H1 (cell line): ENCODE data around the gene EPN2. TPM values are rescaled to one million over a fixed set of nuclear protein-coding genes. Genes with fewer than 3 reads are reported as not detected.

Source experiments
- BACH1 ChIP-seq: IDR thresholded peaks from 2 replicates; pipeline ENCODE4 v1.6.1; 2012; ENCODE audit warnings: low read length, improper control_type of control experiment
- BCL11A ChIP-seq, 2 experiments: IDR thresholded peaks; one replicate each; pipeline ENCODE4 v1.6.1; 2011; ENCODE audit warnings: low read depth in 2 of 2, low read length in 2 of 2, mild to moderate bottlenecking in 2 of 2
- NRF1 ChIP-seq: IDR thresholded peaks from 2 replicates; pipeline ENCODE4 v1.6.1; 2011; ENCODE audit warnings: mild to moderate bottlenecking, low read depth, low read length, improper control_type of control experiment
- POLR2AphosphoS5 ChIP-seq: IDR thresholded peaks from 2 replicates; pipeline ENCODE4 v1.6.1; 2011; ENCODE audit warnings: low read depth, low read length
- POU5F1 ChIP-seq: IDR thresholded peaks from 2 replicates; pipeline ENCODE4 v1.6.1; 2011; ENCODE audit warnings: low read depth, mild to moderate bottlenecking, low read length, moderate library complexity
- RFX5 ChIP-seq: IDR thresholded peaks from 2 replicates; pipeline ENCODE4 v1.6.1; 2011; ENCODE audit warnings: low read depth, low read length, improper control_type of control experiment, borderline replicate concordance
- SIN3A ChIP-seq, 2 experiments: IDR thresholded peaks in 1 of 2; conservative IDR thresholded peaks in 1 of 2; 2 replicates each; pipeline ENCODE4 v1.6.1; 2011 to 2012; ENCODE audit warnings: low read length in 2 of 2, improper control_type of control experiment in 1 of 2, low read depth in 1 of 2, mild to moderate bottlenecking in 1 of 2
- SUZ12 ChIP-seq: fragments of 200-600 bp; sonication (generic); IDR thresholded peaks from 2 replicates; pipeline ENCODE4 v1.6.1; 2012; ENCODE audit warnings: mild to moderate bottlenecking, inconsistent platforms, low read length, moderate library complexity, mixed read lengths
- polyA plus RNA-seq, 7 experiments: library from polyadenylated mRNA; depleted of rRNA in 3 of 7; stranded (reverse) in 5 of 7; unstranded in 2 of 7; fragments of >200 nt in 5 of 7; fragments of 200-250 nt in 2 of 7; gene quantifications; 1 replicate in 5 of 7; 2 replicates in 1 of 7; 4 replicates in 1 of 7; pipeline versions ENCODE4 v1.2.1 to v1.2.3, GENCODE V29; 2011 to 2013; ENCODE audit warnings: missing spikeins in 2 of 7, mixed read lengths in 2 of 7
- total RNA-seq: library from RNA; stranded (reverse); fragmentation: NEBNext Ultra II Directional; extraction: Animal tissue kit (Norgen Biotek cat#: 25700); gene quantifications from 2 replicates; pipeline ENCODE4 v1.2.1, GENCODE V29; 2021
- TF ChIP-seq, protein P1 (sequence below): fragments of 300-600 bp; sonication (generic); IDR thresholded peaks from 2 replicates; pipeline ENCODE4 v1.7.1; 2012; ENCODE audit warnings: low read length, moderate library complexity, mild to moderate bottlenecking, inconsistent platforms; ENCODE audit not compliant: insufficient replicate concordance

Gene EPN2
- total and polyA plus RNA-seq, 2 of the 8 experiments (the other 6 are each of a cell fraction or from before 2014, with no cell fraction given): 28.7 to 55.8 TPM

DNA sequence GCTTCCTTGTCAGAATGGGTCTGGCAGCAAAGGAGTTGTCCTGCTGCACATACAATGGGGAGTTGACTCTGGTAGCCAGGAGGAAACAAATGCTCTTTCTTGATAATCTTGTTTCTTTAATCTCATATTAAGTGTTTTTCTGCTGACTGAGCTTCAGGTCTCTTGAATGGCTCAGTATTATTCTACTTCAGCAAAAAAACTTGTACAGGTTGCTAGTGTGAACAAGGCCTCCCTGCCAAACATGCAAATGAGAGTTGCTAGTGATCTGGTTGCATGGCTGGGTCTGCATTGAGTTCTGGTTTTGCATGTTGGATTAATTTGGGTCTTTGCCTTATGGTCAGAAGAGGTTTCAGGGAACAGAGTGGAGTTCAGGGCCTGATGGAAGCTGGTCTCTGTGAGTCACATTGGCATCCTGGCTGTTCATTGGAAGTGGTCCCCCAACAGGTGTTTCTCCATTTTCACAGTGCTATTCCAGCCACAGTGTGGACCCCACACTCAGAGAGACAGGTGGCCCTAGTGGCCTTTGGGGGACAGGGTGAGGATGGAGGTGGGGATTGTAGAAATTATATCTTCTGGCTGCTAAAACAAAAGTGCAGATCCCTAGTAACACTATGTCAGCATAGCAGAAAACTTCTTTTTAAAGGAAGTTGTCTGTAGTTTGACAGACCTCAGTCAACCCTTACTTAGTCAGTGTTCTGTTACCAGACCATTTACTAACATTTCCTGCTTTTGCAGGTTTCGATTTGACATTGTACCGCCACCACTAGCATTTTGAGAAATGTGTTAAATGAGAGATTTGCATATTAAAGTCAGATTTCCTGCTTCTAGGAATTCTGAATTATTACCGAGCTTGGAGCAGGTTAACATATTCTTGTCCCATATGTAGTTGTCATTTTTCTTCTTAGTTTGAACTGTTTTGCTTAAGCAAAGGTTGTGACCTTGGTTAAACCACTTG, 47.1 kb downstream of the EPN2 start (continued):
- TF ChIP-seq, protein P1, sequence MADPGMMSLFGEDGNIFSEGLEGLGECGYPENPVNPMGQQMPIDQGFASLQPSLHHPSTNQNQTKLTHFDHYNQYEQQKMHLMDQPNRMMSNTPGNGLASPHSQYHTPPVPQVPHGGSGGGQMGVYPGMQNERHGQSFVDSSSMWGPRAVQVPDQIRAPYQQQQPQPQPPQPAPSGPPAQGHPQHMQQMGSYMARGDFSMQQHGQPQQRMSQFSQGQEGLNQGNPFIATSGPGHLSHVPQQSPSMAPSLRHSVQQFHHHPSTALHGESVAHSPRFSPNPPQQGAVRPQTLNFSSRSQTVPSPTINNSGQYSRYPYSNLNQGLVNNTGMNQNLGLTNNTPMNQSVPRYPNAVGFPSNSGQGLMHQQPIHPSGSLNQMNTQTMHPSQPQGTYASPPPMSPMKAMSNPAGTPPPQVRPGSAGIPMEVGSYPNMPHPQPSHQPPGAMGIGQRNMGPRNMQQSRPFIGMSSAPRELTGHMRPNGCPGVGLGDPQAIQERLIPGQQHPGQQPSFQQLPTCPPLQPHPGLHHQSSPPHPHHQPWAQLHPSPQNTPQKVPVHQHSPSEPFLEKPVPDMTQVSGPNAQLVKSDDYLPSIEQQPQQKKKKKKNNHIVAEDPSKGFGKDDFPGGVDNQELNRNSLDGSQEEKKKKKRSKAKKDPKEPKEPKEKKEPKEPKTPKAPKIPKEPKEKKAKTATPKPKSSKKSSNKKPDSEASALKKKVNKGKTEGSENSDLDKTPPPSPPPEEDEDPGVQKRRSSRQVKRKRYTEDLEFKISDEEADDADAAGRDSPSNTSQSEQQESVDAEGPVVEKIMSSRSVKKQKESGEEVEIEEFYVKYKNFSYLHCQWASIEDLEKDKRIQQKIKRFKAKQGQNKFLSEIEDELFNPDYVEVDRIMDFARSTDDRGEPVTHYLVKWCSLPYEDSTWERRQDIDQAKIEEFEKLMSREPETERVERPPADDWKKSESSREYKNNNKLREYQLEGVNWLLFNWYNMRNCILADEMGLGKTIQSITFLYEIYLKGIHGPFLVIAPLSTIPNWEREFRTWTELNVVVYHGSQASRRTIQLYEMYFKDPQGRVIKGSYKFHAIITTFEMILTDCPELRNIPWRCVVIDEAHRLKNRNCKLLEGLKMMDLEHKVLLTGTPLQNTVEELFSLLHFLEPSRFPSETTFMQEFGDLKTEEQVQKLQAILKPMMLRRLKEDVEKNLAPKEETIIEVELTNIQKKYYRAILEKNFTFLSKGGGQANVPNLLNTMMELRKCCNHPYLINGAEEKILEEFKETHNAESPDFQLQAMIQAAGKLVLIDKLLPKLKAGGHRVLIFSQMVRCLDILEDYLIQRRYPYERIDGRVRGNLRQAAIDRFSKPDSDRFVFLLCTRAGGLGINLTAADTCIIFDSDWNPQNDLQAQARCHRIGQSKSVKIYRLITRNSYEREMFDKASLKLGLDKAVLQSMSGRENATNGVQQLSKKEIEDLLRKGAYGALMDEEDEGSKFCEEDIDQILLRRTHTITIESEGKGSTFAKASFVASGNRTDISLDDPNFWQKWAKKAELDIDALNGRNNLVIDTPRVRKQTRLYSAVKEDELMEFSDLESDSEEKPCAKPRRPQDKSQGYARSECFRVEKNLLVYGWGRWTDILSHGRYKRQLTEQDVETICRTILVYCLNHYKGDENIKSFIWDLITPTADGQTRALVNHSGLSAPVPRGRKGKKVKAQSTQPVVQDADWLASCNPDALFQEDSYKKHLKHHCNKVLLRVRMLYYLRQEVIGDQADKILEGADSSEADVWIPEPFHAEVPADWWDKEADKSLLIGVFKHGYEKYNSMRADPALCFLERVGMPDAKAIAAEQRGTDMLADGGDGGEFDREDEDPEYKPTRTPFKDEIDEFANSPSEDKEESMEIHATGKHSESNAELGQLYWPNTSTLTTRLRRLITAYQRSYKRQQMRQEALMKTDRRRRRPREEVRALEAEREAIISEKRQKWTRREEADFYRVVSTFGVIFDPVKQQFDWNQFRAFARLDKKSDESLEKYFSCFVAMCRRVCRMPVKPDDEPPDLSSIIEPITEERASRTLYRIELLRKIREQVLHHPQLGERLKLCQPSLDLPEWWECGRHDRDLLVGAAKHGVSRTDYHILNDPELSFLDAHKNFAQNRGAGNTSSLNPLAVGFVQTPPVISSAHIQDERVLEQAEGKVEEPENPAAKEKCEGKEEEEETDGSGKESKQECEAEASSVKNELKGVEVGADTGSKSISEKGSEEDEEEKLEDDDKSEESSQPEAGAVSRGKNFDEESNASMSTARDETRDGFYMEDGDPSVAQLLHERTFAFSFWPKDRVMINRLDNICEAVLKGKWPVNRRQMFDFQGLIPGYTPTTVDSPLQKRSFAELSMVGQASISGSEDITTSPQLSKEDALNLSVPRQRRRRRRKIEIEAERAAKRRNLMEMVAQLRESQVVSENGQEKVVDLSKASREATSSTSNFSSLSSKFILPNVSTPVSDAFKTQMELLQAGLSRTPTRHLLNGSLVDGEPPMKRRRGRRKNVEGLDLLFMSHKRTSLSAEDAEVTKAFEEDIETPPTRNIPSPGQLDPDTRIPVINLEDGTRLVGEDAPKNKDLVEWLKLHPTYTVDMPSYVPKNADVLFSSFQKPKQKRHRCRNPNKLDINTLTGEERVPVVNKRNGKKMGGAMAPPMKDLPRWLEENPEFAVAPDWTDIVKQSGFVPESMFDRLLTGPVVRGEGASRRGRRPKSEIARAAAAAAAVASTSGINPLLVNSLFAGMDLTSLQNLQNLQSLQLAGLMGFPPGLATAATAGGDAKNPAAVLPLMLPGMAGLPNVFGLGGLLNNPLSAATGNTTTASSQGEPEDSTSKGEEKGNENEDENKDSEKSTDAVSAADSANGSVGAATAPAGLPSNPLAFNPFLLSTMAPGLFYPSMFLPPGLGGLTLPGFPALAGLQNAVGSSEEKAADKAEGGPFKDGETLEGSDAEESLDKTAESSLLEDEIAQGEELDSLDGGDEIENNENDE: no peak
- no peak for TF ChIP-seq POU5F1
- TF ChIP-seq SUZ12: no peak
- no peak for TF ChIP-seq RFX5
- no peak for TF ChIP-seq BACH1
- no peak for TF ChIP-seq SIN3A (conservative IDR thresholded peaks at IDR 0.05 in 1 of 2, IDR thresholded peaks at IDR 0.05 in 1 of 2; ENCODE audit: low read depth in 1 of 2, low read length in 2 of 2)
- no peak for TF ChIP-seq NRF1
- TF ChIP-seq BCL11A (IDR thresholded peaks at IDR 0.05; ENCODE audit: low read depth in 2 of 2, low read length in 2 of 2): no peak
- no peak for TF ChIP-seq POLR2AphosphoS5
